Measurements from ENCODE around the gene CEMIP. TPM values are rescaled to one million over a fixed set of nuclear protein-coding genes. Genes with fewer than 3 reads are reported as not detected.

Gene CEMIP
- polyA plus RNA-seq, 1 experiment, result 221 TPM

GRCh38 chr15:80904998-80905397 lies 125.8 kb downstream of the CEMIP start:
- TF ChIP-seq CTCF (IDR thresholded peaks at IDR 0.05; ENCODE audit: low read depth, low read length), result no peak
- no peak overlapping the region for H3K4me3 ChIP-seq (ENCODE audit: low read depth, low read length)
- POLR2A ChIA-PET, result no interaction called here
- CTCF ChIA-PET, result no interaction called here
- peaks cover 2% of the 10 kb centered on the region; the same call in 1 of the 2 replicates for H3K9me3 ChIP-seq (ENCODE audit: control insufficient read depth, insufficient read depth, low read length)
- no peaks in the 10 kb centered on the region for H3K27me3 ChIP-seq (ENCODE audit: control insufficient read depth, insufficient read depth, low read length)
- no peak overlapping the region for H3K27ac ChIP-seq (ENCODE audit: low read depth, low read length)
- no peak for DNase-seq (ENCODE audit: low read depth, low spot score)

- POLR2A ChIA-PET, result no interaction called here
- CTCF ChIA-PET, result no interaction called here
- Histone ChIP-seq H3K27me3 (ENCODE audit: control insufficient read depth, insufficient read depth, low read length) (no peaks in the 10 kb centered on the region), H3K27ac (ENCODE audit: low read depth, low read length) (peak overlapping the region; percentile 21), H3K4me3 (ENCODE audit: low read depth, low read length) (no peak overlapping the region), H3K9me3 (ENCODE audit: control insufficient read depth, insufficient read depth, low read length) (peaks cover 2% of the 10 kb centered on the region; the same call in 1 of the 2 replicates)
- no peak for DNase-seq (ENCODE audit: low read depth, low spot score)
- no peak for TF ChIP-seq CTCF (IDR thresholded peaks at IDR 0.05; ENCODE audit: low read depth, low read length)
Measured at GRCh38 chr15:80906159-80906766, 127.1 kb downstream of the CEMIP start.

- Histone ChIP-seq H3K4me3 (ENCODE audit: low read depth, low read length) (no peak overlapping the region), H3K27me3 (ENCODE audit: control insufficient read depth, insufficient read depth, low read length) (no peaks in the 10 kb centered on the region), H3K9me3 (ENCODE audit: control insufficient read depth, insufficient read depth, low read length) (peaks cover 2% of the 10 kb centered on the region; the same call in 1 of the 2 replicates), H3K27ac (ENCODE audit: low read depth, low read length) (no peak overlapping the region)
- TF ChIP-seq CTCF (IDR thresholded peaks at IDR 0.05; ENCODE audit: low read depth, low read length), result no peak
- DNase-seq (ENCODE audit: low read depth, low spot score), result no peak
- CTCF ChIA-PET, result no interaction called here
- POLR2A ChIA-PET, result no interaction called here
Measured at GRCh38 chr15:80911821-80912220, 132.7 kb downstream of the CEMIP start.

DNA sequence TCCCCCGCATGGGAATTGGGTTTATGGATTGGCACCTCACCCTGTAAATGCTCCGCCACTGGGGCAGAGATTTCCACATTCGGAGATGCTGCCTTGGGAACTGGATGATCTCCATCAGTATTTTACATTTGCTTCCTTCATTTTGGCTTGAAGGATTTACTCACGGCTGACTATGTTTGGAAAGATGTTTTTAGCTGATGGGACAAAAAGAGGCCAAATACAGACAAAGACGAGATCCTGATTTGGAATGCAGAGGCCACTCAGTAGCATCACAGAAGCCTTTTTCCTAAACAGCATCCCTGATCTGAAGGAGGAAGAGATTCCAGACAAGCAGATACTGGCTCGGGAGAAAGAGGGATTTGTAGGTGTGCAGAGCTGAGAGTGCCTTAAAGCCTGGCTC lies 133.5 kb downstream of the CEMIP start:
- Histone ChIP-seq H3K9me3 (ENCODE audit: control insufficient read depth, insufficient read depth, low read length) (peaks cover 2% of the 10 kb centered on the region; the same call in 1 of the 2 replicates), H3K27ac (ENCODE audit: low read depth, low read length) (no peak overlapping the region), H3K4me3 (ENCODE audit: low read depth, low read length) (no peak overlapping the region), H3K27me3 (ENCODE audit: control insufficient read depth, insufficient read depth, low read length) (no peaks in the 10 kb centered on the region)
- TF ChIP-seq CTCF (IDR thresholded peaks at IDR 0.05; ENCODE audit: low read depth, low read length), result no peak
- POLR2A ChIA-PET, result no interaction called here
- CTCF ChIA-PET, result no interaction called here
- DNase-seq (ENCODE audit: low read depth, low spot score), result no peak

- no peak for TF ChIP-seq CTCF (IDR thresholded peaks at IDR 0.05; ENCODE audit: low read depth, low read length)
- Histone ChIP-seq H3K27me3 (ENCODE audit: control insufficient read depth, insufficient read depth, low read length) (no peaks in the 10 kb centered on the region), H3K9me3 (ENCODE audit: control insufficient read depth, insufficient read depth, low read length) (peaks cover 2% of the 10 kb centered on the region; the same call in 1 of the 2 replicates), H3K27ac (ENCODE audit: low read depth, low read length) (no peak overlapping the region), H3K4me3 (ENCODE audit: low read depth, low read length) (no peak overlapping the region)
- CTCF ChIA-PET, result interaction anchor here (1.5 to 1.6 kb wide), 2 partner anchors 57 to 353 kb away, joined by 3 read pairs; no protein-coding TSS in a partner anchor
- POLR2A ChIA-PET, result no interaction called here
- DNase-seq (ENCODE audit: low read depth, low spot score), result no peak
Measured at GRCh38 chr15:80913541-80913940, 134.4 kb downstream of the CEMIP start.
